Neural progenitor cell (in vitro differentiated cells): ENCODE measurements around the gene PLD4. TPM values are rescaled to one million over a fixed set of nuclear protein-coding genes. Genes with fewer than 3 reads are reported as not detected.
"Not testable (repeated sequence)": the region's sequence is repeated elsewhere in the genome, so short reads cannot be mapped to it uniquely, and the experiment has no call there.

Experiments
- DNase-seq: peaks from one replicate; pipeline ENCODE4 v3.0.0-alpha.2; 2016; ENCODE audit warnings: low spot score
- H2AFZ ChIP-seq: fragments of 200-600 bp; sonication (generic); replicated peaks from 2 replicates; pipeline ENCODE4 v1.6.1; 2016; ENCODE audit warnings: antibody characterized with exemption
- H3F3A ChIP-seq: fragments of 200-600 bp; sonication (generic); 2 replicates; pipeline ENCODE4 v1.6.1; 2016; ENCODE audit warnings: antibody characterized with exemption, low read depth
- H3K27ac ChIP-seq: fragments of 200-600 bp; sonication (generic); 2 replicates; pipeline ENCODE4 v1.5.1; 2016; ENCODE audit warnings: mild to moderate bottlenecking
- H3K27me3 ChIP-seq: fragments of 200-600 bp; sonication (generic); 2 replicates; pipeline ENCODE4 v1.6.1; 2016; ENCODE audit warnings: mild to moderate bottlenecking, moderate library complexity
- H3K36me3 ChIP-seq: fragments of 200-600 bp; sonication (generic); 2 replicates; pipeline ENCODE4 v1.5.1; 2016
- H3K4me1 ChIP-seq: fragments of 200-600 bp; sonication (generic); 2 replicates; pipeline ENCODE4 v1.6.1; 2016; ENCODE audit warnings: mixed run types
- H3K4me2 ChIP-seq: fragments of 200-600 bp; sonication (generic); 2 replicates; pipeline ENCODE4 v1.6.1; 2016
- H3K4me3 ChIP-seq: fragments of 200-600 bp; sonication (generic); 2 replicates; pipeline ENCODE4 v1.5.1; 2016
- H3K79me2 ChIP-seq: fragments of 200-600 bp; sonication (generic); 2 replicates; pipeline ENCODE4 v1.6.1; 2016; ENCODE audit warnings: low read depth
- H3K9ac ChIP-seq: fragments of 200-600 bp; sonication (generic); 2 replicates; pipeline ENCODE4 v1.6.1; 2016
- H3K9me3 ChIP-seq: fragments of 200-600 bp; sonication (generic); 2 replicates; pipeline ENCODE4 v1.5.1; 2016; ENCODE audit warnings: low read depth
- H4K20me1 ChIP-seq: fragments of 200-600 bp; sonication (generic); 2 replicates; pipeline ENCODE4 v1.6.1; 2016; ENCODE audit warnings: low read depth
- H3K27ac Mint-ChIP-seq: 3 replicates; pipeline ENCODE4 v1.8.0; 2021; ENCODE audit warnings: mixed read lengths
- H3K27me3 Mint-ChIP-seq: 2 replicates; pipeline ENCODE4 v1.8.0; 2022; ENCODE audit warnings: low read depth, mild to moderate bottlenecking, inconsistent platforms, moderate library complexity, mixed read lengths; ENCODE audit not compliant: insufficient read depth
- H3K36me3 Mint-ChIP-seq: 3 replicates; pipeline ENCODE4 v1.8.0; 2021; ENCODE audit warnings: mixed read lengths
- H3K4me1 Mint-ChIP-seq: 3 replicates; pipeline ENCODE4 v1.8.0; 2021; ENCODE audit warnings: mixed read lengths
- H3K4me3 Mint-ChIP-seq: 3 replicates; pipeline ENCODE4 v1.8.0; 2021; ENCODE audit warnings: mild to moderate bottlenecking, moderate library complexity, mixed read lengths
- H3K9me3 Mint-ChIP-seq: 3 replicates; pipeline ENCODE4 v1.8.0; 2020; ENCODE audit warnings: mixed read lengths
- EZH2 ChIP-seq: fragments of 200-600 bp; sonication (generic); IDR thresholded peaks from 2 replicates; pipeline ENCODE4 v1.6.1; 2017; ENCODE audit warnings: antibody characterized with exemption, mild to moderate bottlenecking, moderate library complexity
- EZH2phosphoT487 ChIP-seq: fragments of 200-600 bp; sonication (generic); IDR thresholded peaks from 2 replicates; pipeline ENCODE4 v1.6.1; 2017; ENCODE audit warnings: antibody characterized with exemption
- total RNA-seq: library from RNA; depleted of rRNA; stranded (reverse); fragments of >200 nt; gene quantifications from 2 replicates; pipeline ENCODE4 v1.2.3, GENCODE V29; 2015; ENCODE audit warnings: low replicate concordance
- TF ChIP-seq, protein P1 (sequence below): fragments of 200-600 bp; sonication (generic); IDR thresholded peaks from 2 replicates; pipeline ENCODE4 v1.5.1; 2017; ENCODE audit warnings: antibody characterized with exemption, mild to moderate bottlenecking

PLD4 gene
- total RNA-seq, 1 donor from 2014 or later = not detected

DNA sequence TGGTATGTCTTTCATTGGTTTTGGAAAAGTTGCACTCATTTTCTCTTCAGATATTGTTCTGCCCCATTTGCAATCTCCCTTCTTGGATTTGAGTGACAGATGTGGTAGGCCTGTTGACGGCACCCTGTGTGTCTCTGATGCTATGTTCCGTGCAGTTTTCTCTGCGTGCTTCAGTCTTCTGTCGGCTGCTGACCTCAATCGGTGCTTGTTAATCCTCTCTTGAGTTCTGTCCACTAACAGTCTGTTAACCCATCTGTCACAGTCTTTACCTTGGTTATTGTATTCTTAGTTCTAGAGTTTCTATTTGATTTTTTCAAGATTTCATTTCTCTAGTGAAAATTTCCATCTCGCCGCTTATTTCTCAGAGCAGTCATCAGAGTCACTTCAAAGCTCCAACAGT lies 20.7 kb upstream of the PLD4 start:
- Histone ChIP-seq H3K27me3 (peaks cover 78% of the 10 kb centered on the region), H3F3A (no peaks in the 10 kb centered on the region), H3K9me3 (no peaks in the 10 kb centered on the region), H3K4me3 (no peak overlapping the region), H3K27ac (no peak overlapping the region), H3K4me2 (no peak overlapping the region), H2AFZ (no peak overlapping the region), H3K4me1 (no peaks in the 10 kb centered on the region), H3K9ac (no peak overlapping the region), H4K20me1 (no peaks in the 10 kb centered on the region), H3K36me3 (peaks cover 3% of the 10 kb centered on the region), H3K79me2 (no peaks in the 10 kb centered on the region)
- H3K27me3 Mint-ChIP-seq = peaks cover 34% of the 10 kb centered on the region
- H3K27ac Mint-ChIP-seq = no peak overlapping the region
- H3K36me3 Mint-ChIP-seq = peaks cover 6% of the 10 kb centered on the region
- TF ChIP-seq EZH2phosphoT487 = no peak
- no peak overlapping the region for H3K4me3 Mint-ChIP-seq
- DNase-seq = no peak
- H3K9me3 Mint-ChIP-seq = peaks cover 28% of the 10 kb centered on the region
- peaks cover 6% of the 10 kb centered on the region for H3K4me1 Mint-ChIP-seq

DNA sequence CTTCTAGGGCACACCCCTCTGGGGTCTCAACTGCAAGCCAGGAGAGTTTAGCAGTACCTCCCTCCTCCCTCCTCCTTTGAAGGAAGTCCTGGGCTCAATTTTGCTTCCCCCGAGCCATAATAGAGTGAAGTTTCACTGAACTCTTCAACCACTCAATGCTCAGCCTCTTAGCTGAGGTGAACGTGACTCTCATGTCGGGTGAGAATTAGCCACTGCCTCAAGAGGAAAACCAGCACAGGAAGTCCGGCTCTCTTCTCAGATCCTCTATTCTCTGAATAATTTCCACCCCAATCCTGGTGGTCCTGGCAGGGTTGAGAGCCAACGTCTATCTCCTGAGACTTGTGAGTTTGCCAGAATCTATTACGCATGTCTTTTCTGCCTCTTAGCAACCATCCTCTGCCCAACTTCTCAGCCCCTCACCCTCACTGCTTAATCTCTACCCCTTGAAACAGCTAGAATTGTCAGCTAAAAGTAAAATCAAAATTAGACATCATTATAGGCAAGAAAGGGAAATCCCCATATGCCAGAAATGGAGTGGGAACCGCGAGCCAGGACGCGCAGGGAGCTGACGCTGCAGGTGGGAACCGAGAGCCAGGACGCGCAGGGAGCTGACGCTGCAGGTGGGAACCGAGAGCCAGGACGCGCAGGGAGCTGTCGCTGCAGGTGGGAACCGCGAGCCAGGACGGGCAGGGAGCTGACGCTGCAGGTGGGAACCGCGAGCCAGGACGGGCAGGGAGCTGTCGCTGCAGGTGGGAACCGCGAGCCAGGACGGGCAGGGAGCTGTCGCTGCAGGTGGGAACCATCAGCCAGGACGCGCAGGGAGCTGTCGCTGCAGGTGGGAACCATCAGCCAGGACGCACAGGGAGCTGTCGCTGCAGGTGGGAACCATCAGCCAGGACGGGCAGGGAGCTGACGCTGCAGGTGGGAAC lies 19.8 kb upstream of the PLD4 start:
- not testable (repeated sequence) for H3K4me1 Mint-ChIP-seq, H3K4me1 ChIP-seq, H3K4me2 ChIP-seq, DNase-seq, H3K27ac Mint-ChIP-seq, H3K27ac ChIP-seq, H3K36me3 ChIP-seq, H3K36me3 Mint-ChIP-seq, H3F3A ChIP-seq, H3K9ac ChIP-seq, H3K9me3 ChIP-seq, H4K20me1 ChIP-seq, H3K4me3 ChIP-seq, H3K79me2 ChIP-seq, H2AFZ ChIP-seq
- peaks cover 34% of the 10 kb centered on the region for H3K27me3 Mint-ChIP-seq
- H3K27me3 ChIP-seq = peaks cover 80% of the 10 kb centered on the region
- peak overlapping the region; percentile 33 for H3K4me3 Mint-ChIP-seq
- peaks cover 29% of the 10 kb centered on the region for H3K9me3 Mint-ChIP-seq
- TF ChIP-seq EZH2 (peak; percentile 57), EZH2phosphoT487 (peak; percentile 68)

DNA sequence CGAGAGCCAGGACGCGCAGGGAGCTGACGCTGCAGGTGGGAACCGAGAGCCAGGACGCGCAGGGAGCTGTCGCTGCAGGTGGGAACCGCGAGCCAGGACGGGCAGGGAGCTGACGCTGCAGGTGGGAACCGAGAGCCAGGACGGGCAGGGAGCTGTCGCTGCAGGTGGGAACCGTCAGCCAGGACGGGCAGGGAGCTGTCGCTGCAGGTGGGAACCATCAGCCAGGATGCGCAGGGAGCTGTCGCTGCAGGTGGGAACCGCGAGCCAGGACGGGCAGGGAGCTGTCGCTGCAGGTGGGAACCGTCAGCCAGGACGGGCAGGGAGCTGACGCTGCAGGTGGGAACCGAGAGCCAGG lies 19.1 kb upstream of the PLD4 start:
- not testable (repeated sequence) for H3K4me3 ChIP-seq, H3K9me3 ChIP-seq, H3K9ac ChIP-seq, H3K4me1 Mint-ChIP-seq, H3K27ac Mint-ChIP-seq, H3K4me2 ChIP-seq, H2AFZ ChIP-seq, H3K36me3 ChIP-seq, H3F3A ChIP-seq, H3K4me3 Mint-ChIP-seq, H3K4me1 ChIP-seq, DNase-seq, H3K36me3 Mint-ChIP-seq, H3K27ac ChIP-seq, H4K20me1 ChIP-seq, H3K79me2 ChIP-seq
- TF ChIP-seq EZH2phosphoT487 = peak; percentile 34
- peaks cover 80% of the 10 kb centered on the region for H3K27me3 ChIP-seq
- peaks cover 33% of the 10 kb centered on the region for H3K9me3 Mint-ChIP-seq
- H3K27me3 Mint-ChIP-seq = peaks cover 34% of the 10 kb centered on the region

DNA sequence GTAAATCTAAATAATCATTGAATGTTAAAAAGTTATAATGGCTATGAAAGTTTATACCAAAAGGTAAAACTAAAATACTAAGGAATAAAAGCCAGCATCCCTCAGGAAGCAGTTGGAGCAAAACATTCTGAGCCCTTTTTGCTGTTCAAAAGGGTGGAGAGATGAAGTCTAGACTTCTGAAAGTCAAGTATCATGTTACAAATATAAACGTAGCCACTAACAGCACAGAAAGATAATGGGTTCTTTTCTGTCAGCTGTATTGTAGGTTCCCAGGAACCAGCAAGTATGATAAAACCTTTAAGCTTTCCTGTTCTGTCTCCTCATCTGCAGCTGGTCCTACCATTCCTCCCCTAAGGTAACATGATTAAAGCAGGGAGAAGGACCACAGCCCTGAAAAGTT lies 16.4 kb upstream of the PLD4 start:
- Histone ChIP-seq H3K4me1 (no peaks in the 10 kb centered on the region), H3K9ac (no peak overlapping the region), H3K27me3 (peaks cover 59% of the 10 kb centered on the region), H4K20me1 (no peaks in the 10 kb centered on the region), H3K36me3 (no peaks in the 10 kb centered on the region), H3K9me3 (no peaks in the 10 kb centered on the region), H3F3A (no peaks in the 10 kb centered on the region), H3K27ac (no peak overlapping the region), H3K79me2 (no peaks in the 10 kb centered on the region), H3K4me2 (no peak overlapping the region), H3K4me3 (no peak overlapping the region), H2AFZ (no peak overlapping the region)
- peaks cover 6% of the 10 kb centered on the region for H3K4me1 Mint-ChIP-seq
- peaks cover 6% of the 10 kb centered on the region for H3K36me3 Mint-ChIP-seq
- H3K4me3 Mint-ChIP-seq = no peak overlapping the region
- no peak for DNase-seq
- TF ChIP-seq, protein P1, sequence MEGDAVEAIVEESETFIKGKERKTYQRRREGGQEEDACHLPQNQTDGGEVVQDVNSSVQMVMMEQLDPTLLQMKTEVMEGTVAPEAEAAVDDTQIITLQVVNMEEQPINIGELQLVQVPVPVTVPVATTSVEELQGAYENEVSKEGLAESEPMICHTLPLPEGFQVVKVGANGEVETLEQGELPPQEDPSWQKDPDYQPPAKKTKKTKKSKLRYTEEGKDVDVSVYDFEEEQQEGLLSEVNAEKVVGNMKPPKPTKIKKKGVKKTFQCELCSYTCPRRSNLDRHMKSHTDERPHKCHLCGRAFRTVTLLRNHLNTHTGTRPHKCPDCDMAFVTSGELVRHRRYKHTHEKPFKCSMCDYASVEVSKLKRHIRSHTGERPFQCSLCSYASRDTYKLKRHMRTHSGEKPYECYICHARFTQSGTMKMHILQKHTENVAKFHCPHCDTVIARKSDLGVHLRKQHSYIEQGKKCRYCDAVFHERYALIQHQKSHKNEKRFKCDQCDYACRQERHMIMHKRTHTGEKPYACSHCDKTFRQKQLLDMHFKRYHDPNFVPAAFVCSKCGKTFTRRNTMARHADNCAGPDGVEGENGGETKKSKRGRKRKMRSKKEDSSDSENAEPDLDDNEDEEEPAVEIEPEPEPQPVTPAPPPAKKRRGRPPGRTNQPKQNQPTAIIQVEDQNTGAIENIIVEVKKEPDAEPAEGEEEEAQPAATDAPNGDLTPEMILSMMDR = no peak
- TF ChIP-seq EZH2 = no peak
- TF ChIP-seq EZH2phosphoT487 = no peak
- peaks cover 43% of the 10 kb centered on the region for H3K9me3 Mint-ChIP-seq
- H3K27ac Mint-ChIP-seq = no peak overlapping the region
- peaks cover 36% of the 10 kb centered on the region for H3K27me3 Mint-ChIP-seq
